ENCODE results near the gene PRR12. TPM values are rescaled to one million over a fixed set of nuclear protein-coding genes. Genes with fewer than 3 reads are reported as not detected.

Gene PRR12
- total and polyA plus RNA-seq, 2 donors (not counting 1 experiment from before 2014, with no cell fraction given) = 0.40 to 2.1 TPM

DNA sequence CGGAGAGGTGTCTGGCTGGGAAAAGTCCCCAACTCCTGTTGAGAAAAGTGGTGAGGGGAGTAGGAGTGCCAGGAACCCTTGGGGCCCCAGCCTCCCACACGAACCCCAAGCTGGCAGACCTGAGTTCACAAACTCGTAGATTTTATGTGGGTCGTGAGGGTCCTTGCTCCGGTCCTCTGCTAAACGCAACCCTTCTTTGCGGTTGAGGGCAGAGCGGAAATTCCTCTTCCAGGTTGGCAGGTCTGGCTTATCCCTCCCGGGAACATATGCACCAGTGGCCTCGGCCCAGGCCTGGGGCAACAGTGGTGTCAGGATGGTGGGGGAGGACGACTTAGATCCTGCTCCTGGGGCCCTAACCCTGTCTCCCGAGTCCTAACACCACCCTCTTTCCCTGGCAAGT is 72.2 kb downstream of the PRR12 start:
- Histone ChIP-seq H3K4me3 (replicated peaks in 1 of 4; ENCODE audit: control extremely low read depth in 1 of 4, insufficient read depth in 1 of 4, low read depth in 3 of 4, low read length in 4 of 4) (no peak overlapping the region), H3K4me1 (ENCODE audit: control insufficient read depth, extremely low read depth, insufficient read depth, low read length) (peaks cover 5% of the 10 kb centered on the region), H4K20me1 (ENCODE audit: control insufficient read depth, extremely low read depth, insufficient read depth, low read length) (no peaks in the 10 kb centered on the region), H3K27ac (ENCODE audit: insufficient read depth, low read length) (no peak overlapping the region), H3K36me3 (ENCODE audit: control insufficient read depth, insufficient read depth, low read length) (peaks cover 27% of the 10 kb centered on the region), H3K79me2 (ENCODE audit: control insufficient read depth, insufficient read depth, low read length) (peaks cover 16% of the 10 kb centered on the region), H3K27me3 (ENCODE audit: control insufficient read depth, insufficient read depth, low read length) (no peaks in the 10 kb centered on the region), H3K9me3 (ENCODE audit: control insufficient read depth, insufficient read depth, low read depth, low read length) (no peaks in the 10 kb centered on the region), H2AFZ (ENCODE audit: low read length) (no peak overlapping the region), H3K4me2 (ENCODE audit: extremely low read depth, insufficient read depth, low read length) (no peak overlapping the region), H3K9ac (ENCODE audit: insufficient read depth, low read length) (no peak overlapping the region)
- TF ChIP-seq EZH2 (IDR thresholded peaks at IDR 0.05; ENCODE audit: low read length, missing control alignments) (no peak), CTCF (conservative IDR thresholded peaks at IDR 0.05 in 1 of 2, IDR thresholded peaks at IDR 0.05 in 1 of 2; ENCODE audit: low read depth in 1 of 2, low read length in 2 of 2) (no peak)
- no peak for DNase-seq (ENCODE audit: low read depth in 2 of 2)

DNA sequence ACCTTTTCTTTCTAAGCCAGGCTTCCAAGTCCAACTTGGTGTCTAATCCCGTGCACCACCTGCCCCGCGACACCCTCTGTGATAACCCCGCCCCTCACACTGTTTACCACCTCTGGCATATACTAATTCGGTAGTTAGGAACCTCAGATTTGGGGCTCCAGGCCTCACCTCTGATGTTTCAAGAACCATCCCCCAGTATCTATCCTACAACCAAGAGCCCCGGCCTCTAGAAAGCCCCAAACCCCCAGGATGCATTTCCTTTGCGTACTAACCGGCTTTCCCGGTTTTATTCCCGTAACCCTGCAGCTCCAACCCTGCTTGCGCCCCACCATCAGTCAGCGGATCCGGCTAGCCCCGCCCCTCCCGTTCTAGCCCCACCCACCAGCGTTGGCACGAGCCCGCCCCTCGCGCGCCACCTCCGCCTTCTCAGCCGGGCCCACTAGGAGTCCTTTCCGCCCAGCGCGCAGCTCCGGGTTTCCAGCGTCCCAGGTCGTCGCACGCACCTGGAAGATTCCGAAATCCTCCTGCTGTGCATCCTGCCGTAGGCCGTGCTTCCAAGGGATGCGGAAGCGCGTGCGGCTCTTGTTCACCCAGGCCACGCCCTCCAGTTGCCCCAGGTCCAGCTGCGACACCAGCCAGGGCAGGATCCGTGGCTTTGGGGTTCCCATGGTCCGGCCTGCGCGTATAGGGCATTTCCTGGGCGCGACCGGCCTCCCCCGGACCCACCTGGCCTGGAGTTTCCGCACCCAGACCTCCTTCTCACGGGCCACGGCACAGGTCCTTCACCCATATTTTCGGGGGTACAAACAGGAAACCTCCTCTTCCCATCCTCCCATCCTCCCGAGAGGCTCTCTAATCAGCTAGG is 73.4 kb downstream of the PRR12 start:
- Histone ChIP-seq H3K9ac (ENCODE audit: insufficient read depth, low read length) (peak overlapping the region; percentile 77), H3K9me3 (ENCODE audit: control insufficient read depth, insufficient read depth, low read depth, low read length) (no peaks in the 10 kb centered on the region), H2AFZ (ENCODE audit: low read length) (peak overlapping the region; percentile 30), H3K4me2 (ENCODE audit: extremely low read depth, insufficient read depth, low read length) (peak overlapping the region; percentile 92), H3K27me3 (ENCODE audit: control insufficient read depth, insufficient read depth, low read length) (no peaks in the 10 kb centered on the region), H3K4me3 (replicated peaks in 1 of 4; ENCODE audit: control extremely low read depth in 1 of 4, insufficient read depth in 1 of 4, low read depth in 3 of 4, low read length in 4 of 4) (peak overlapping the region; percentile 77 to 99 (median 90)), H4K20me1 (ENCODE audit: control insufficient read depth, extremely low read depth, insufficient read depth, low read length) (no peaks in the 10 kb centered on the region), H3K27ac (ENCODE audit: insufficient read depth, low read length) (peak overlapping the region; percentile 89), H3K36me3 (ENCODE audit: control insufficient read depth, insufficient read depth, low read length) (peaks cover 18% of the 10 kb centered on the region), H3K4me1 (ENCODE audit: control insufficient read depth, extremely low read depth, insufficient read depth, low read length) (peaks cover 5% of the 10 kb centered on the region), H3K79me2 (ENCODE audit: control insufficient read depth, insufficient read depth, low read length) (peaks cover 16% of the 10 kb centered on the region)
- TF ChIP-seq CTCF (conservative IDR thresholded peaks at IDR 0.05 in 1 of 2, IDR thresholded peaks at IDR 0.05 in 1 of 2; ENCODE audit: low read depth in 1 of 2, low read length in 2 of 2) (no peak), EZH2 (IDR thresholded peaks at IDR 0.05; ENCODE audit: low read length, missing control alignments) (no peak)
- peak; percentile 68 to 69 for DNase-seq (ENCODE audit: low read depth in 2 of 2)

DNA sequence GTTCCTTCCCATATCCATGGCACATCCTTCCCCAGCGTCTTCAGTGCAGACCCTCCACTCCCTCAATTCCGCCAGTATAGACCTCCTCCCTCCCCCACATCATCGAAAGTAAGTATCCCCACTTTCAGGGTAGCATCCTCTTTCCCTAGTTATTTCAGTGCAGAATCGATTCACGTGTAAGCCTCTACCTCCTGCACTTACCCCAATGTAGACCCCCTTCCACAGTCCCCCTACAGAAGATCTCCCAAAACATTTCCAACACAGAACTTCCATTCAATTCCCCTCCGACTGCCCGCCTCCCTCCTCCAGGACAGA is 74.0 kb downstream of the PRR12 start:
- peaks cover 5% of the 10 kb centered on the region for H3K4me1 ChIP-seq (ENCODE audit: control insufficient read depth, extremely low read depth, insufficient read depth, low read length)
- H3K4me3 ChIP-seq (replicated peaks in 1 of 4; ENCODE audit: control extremely low read depth in 1 of 4, insufficient read depth in 1 of 4, low read depth in 3 of 4, low read length in 4 of 4) = peak overlapping the region; percentile 77 to 99 (median 90)
- H3K27ac ChIP-seq (ENCODE audit: insufficient read depth, low read length) = peak overlapping the region; percentile 89
- peak overlapping the region; percentile 86 for H2AFZ ChIP-seq (ENCODE audit: low read length)
- peak overlapping the region; percentile 92 for H3K4me2 ChIP-seq (ENCODE audit: extremely low read depth, insufficient read depth, low read length)
- peaks cover 13% of the 10 kb centered on the region for H3K36me3 ChIP-seq (ENCODE audit: control insufficient read depth, insufficient read depth, low read length)
- H3K9me3 ChIP-seq (ENCODE audit: control insufficient read depth, insufficient read depth, low read depth, low read length) = no peaks in the 10 kb centered on the region
- H4K20me1 ChIP-seq (ENCODE audit: control insufficient read depth, extremely low read depth, insufficient read depth, low read length) = no peaks in the 10 kb centered on the region
- no peaks in the 10 kb centered on the region for H3K27me3 ChIP-seq (ENCODE audit: control insufficient read depth, insufficient read depth, low read length)
- DNase-seq (ENCODE audit: low read depth in 2 of 2) = no peak
- peaks cover 16% of the 10 kb centered on the region for H3K79me2 ChIP-seq (ENCODE audit: control insufficient read depth, insufficient read depth, low read length)
- no peak for TF ChIP-seq EZH2 (IDR thresholded peaks at IDR 0.05; ENCODE audit: low read length, missing control alignments)
- no peak for TF ChIP-seq CTCF (conservative IDR thresholded peaks at IDR 0.05 in 1 of 2, IDR thresholded peaks at IDR 0.05 in 1 of 2; ENCODE audit: low read depth in 1 of 2, low read length in 2 of 2)
- H3K9ac ChIP-seq (ENCODE audit: insufficient read depth, low read length) = peak overlapping the region; percentile 77
